ENCODE results near the gene RAX2.
"Not testable (repeated sequence)": the region's sequence is repeated elsewhere in the genome, so short reads cannot be mapped to it uniquely, and the experiment has no call there.

The RAX2 gene

DNA sequence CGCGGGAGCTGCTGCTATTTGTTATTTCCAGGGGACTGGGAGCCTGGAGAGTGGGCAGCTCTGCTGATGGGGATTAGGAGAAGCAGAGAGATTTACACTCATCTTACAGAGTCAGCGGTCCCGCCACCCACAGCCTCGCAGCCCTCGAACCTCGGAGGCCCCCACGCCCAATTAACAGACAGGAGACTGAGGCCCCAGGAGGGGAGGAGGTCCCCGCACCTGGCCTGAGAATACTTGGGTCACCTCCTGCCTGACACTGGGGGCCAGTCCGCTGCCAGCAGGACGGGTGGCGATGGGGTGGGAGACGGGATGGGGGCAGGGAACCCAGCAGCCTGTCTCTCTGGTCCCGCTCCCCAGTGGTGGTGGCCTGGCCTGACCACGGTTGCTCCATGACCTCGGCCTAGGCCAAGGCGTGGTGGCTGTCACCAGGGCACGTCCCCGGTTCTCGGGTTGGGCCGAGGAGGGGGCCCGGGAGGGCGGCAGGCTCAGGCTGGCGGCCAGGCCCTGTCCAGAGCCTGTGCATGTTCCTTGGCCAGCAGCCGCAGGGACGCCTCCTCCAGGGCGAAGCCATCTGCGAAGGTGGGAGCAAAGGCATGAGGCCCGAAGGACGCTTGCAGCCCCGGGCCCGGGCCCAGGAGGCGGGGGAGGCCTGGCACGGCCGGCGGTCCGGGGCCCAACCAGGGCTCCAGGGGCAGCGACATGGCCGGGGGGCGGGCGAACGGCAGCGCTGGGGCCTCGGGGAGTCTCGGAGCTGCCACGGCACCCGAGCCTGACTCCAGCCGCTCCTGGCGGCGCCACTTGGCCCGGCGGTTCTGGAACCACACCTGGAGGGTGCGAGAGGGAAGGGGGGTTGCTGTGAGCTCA, 1.7 kb downstream of the RAX2 start:
- Histone ChIP-seq H3K4me3 (ENCODE audit: low read depth, low read length) (no peak overlapping the region), H3K36me3 (peaks cover 23% of the 10 kb centered on the region), H3K4me1 (no peaks in the 10 kb centered on the region), H3K27me3 (no peaks in the 10 kb centered on the region), H3K9me3 (no peaks in the 10 kb centered on the region)
- no peak for DNase-seq
- no peak for TF ChIP-seq CTCF (IDR thresholded peaks at IDR 0.05; ENCODE audit: low read depth, low read length)

GRCh38 chr19:3769494-3769893, 2.5 kb downstream of the RAX2 start:
- Histone ChIP-seq H3K36me3 (peaks cover 26% of the 10 kb centered on the region), H3K4me1 (no peaks in the 10 kb centered on the region), H3K4me3 (ENCODE audit: low read depth, low read length) (no peak overlapping the region), H3K9me3 (no peaks in the 10 kb centered on the region), H3K27me3 (no peaks in the 10 kb centered on the region)
- no peak for DNase-seq
- TF ChIP-seq CTCF (IDR thresholded peaks at IDR 0.05; ENCODE audit: low read depth, low read length) = no peak

GRCh38 chr19:3768748-3769099, 3.3 kb downstream of the RAX2 start:
- peaks cover 26% of the 10 kb centered on the region for H3K36me3 ChIP-seq
- no peak overlapping the region for H3K4me3 ChIP-seq (ENCODE audit: low read depth, low read length)
- no peaks in the 10 kb centered on the region for H3K4me1 ChIP-seq
- DNase-seq = no peak
- no peaks in the 10 kb centered on the region for H3K27me3 ChIP-seq
- no peaks in the 10 kb centered on the region for H3K9me3 ChIP-seq
- TF ChIP-seq CTCF (IDR thresholded peaks at IDR 0.05; ENCODE audit: low read depth, low read length) = no peak

GRCh38 chr19:3768015-3768747, 3.8 kb downstream of the RAX2 start:
- peaks cover 26% of the 10 kb centered on the region for H3K36me3 ChIP-seq
- no peaks in the 10 kb centered on the region for H3K9me3 ChIP-seq
- no peaks in the 10 kb centered on the region for H3K27me3 ChIP-seq
- no peak overlapping the region for H3K4me3 ChIP-seq (ENCODE audit: low read depth, low read length)
- no peak for DNase-seq
- H3K4me1 ChIP-seq = peaks cover 1% of the 10 kb centered on the region; the same call in 1 of the 2 replicates
- no peak for TF ChIP-seq CTCF (IDR thresholded peaks at IDR 0.05; ENCODE audit: low read depth, low read length)

DNA sequence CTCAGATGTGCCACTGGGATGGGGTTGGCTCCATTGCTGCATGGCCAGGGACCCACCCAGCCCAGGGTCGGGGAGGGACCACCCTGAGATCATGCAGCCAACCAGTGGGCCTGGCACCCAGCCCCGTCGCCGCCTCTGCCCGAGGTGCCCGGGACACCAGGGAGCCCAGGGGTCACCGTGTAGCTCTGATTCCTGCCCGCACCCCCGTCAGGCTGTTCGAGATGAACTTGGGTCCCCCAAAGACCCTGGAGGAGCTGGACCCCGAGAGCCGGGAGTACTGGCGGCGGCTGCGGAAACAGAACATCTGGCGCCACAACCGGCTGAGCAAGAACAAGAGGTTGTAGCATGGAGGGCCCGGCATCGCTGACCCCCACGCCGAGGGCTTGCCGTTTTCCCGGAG, 5.0 kb downstream of the RAX2 start:
- no peak for TF ChIP-seq CTCF (IDR thresholded peaks at IDR 0.05; ENCODE audit: low read depth, low read length)
- peaks cover 26% of the 10 kb centered on the region for H3K36me3 ChIP-seq
- H3K27me3 ChIP-seq = no peaks in the 10 kb centered on the region
- H3K9me3 ChIP-seq = no peaks in the 10 kb centered on the region
- no peak for DNase-seq
- peaks cover 2% of the 10 kb centered on the region; the same call in 1 of the 2 replicates for H3K4me1 ChIP-seq
- no peak overlapping the region for H3K4me3 ChIP-seq (ENCODE audit: low read depth, low read length)

DNA sequence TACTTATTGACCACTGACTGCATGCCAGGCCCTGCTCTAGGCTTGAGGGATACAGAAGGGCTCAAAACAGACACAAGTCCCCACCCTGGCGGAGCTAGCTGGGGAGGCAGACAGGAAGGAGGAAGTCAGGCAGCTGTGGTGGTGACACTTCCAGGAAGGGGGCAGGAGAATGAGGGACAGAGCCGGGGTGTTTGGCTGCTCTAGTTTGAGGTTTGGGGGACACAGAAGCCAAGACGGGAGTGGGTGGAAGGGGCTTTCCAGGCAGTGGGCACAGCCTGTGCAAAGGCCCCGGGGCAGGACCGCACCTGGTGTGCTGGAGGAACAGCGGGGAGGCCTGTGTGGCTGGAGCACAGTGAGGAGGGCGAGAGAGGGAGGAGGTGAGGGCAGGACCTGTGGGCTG, 5.5 kb downstream of the RAX2 start:
- no peaks in the 10 kb centered on the region for H3K9me3 ChIP-seq
- no peak for DNase-seq
- no peak for TF ChIP-seq CTCF (IDR thresholded peaks at IDR 0.05; ENCODE audit: low read depth, low read length)
- H3K36me3 ChIP-seq = peaks cover 26% of the 10 kb centered on the region
- peaks cover 2% of the 10 kb centered on the region; the same call in 1 of the 2 replicates for H3K4me1 ChIP-seq
- no peak overlapping the region for H3K4me3 ChIP-seq (ENCODE audit: low read depth, low read length)
- H3K27me3 ChIP-seq = no peaks in the 10 kb centered on the region

- not testable (repeated sequence) for H3K9me3 ChIP-seq; H3K27me3 ChIP-seq; DNase-seq; H3K4me3 ChIP-seq (ENCODE audit: low read depth, low read length); H3K4me1 ChIP-seq
- H3K36me3 ChIP-seq = peaks cover 26% of the 10 kb centered on the region
Observed at GRCh38 chr19:3765757-3766156, 6.3 kb downstream of the RAX2 start.

All from BE2C (cell line).